ENCODE data around the gene CCDC97. TPM values are rescaled to one million over a fixed set of nuclear protein-coding genes. Genes with fewer than 3 reads are reported as not detected.
A peak's percentile ranks its signal among the peaks of the same experiment; 100 is the strongest.

CCDC97 gene
- total and polyA plus RNA-seq, 2 of the 8 experiments (the other 6 are each of a cell fraction or from before 2014, with no cell fraction given), result 19.8 to 27.1 TPM

DNA sequence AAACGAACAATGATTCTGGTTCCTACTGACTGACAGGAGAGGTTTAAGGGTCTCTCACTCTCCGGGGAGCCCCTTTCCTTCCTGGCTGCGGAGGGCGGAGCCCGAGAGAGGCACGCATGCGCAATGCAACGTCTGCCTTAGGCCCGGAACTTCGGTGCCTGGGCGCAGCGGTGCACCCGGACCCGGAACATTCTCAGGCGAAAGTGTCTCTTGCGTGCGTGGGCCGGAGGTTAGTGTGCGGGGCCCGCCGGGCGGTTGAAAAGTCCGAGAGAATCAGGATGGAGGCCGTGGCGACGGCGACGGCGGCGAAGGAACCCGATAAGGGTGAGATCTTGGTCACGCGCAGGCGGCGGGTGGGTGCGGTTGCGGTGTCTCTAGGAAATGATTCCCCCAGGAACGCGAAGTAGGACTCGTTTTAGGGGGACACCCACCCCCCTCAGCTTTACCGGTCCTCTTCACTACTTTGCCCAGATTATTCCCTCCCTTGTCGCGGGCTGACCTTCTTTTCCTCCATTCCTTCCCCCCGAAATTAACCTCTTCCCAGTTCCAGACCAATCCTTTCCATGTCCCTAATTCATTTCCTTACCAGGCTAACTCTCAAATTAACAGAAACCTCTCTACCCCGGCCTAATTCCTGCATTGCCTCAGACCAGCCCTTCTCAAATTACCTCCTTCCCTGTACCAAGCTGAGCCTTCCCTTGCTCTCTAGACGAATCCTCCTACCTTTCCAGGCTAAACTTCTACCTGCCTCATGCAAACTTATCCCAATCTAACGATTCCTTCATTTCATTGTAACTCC, at the start of gene CCDC97 (continued):
- TF ChIP-seq, protein P1, sequence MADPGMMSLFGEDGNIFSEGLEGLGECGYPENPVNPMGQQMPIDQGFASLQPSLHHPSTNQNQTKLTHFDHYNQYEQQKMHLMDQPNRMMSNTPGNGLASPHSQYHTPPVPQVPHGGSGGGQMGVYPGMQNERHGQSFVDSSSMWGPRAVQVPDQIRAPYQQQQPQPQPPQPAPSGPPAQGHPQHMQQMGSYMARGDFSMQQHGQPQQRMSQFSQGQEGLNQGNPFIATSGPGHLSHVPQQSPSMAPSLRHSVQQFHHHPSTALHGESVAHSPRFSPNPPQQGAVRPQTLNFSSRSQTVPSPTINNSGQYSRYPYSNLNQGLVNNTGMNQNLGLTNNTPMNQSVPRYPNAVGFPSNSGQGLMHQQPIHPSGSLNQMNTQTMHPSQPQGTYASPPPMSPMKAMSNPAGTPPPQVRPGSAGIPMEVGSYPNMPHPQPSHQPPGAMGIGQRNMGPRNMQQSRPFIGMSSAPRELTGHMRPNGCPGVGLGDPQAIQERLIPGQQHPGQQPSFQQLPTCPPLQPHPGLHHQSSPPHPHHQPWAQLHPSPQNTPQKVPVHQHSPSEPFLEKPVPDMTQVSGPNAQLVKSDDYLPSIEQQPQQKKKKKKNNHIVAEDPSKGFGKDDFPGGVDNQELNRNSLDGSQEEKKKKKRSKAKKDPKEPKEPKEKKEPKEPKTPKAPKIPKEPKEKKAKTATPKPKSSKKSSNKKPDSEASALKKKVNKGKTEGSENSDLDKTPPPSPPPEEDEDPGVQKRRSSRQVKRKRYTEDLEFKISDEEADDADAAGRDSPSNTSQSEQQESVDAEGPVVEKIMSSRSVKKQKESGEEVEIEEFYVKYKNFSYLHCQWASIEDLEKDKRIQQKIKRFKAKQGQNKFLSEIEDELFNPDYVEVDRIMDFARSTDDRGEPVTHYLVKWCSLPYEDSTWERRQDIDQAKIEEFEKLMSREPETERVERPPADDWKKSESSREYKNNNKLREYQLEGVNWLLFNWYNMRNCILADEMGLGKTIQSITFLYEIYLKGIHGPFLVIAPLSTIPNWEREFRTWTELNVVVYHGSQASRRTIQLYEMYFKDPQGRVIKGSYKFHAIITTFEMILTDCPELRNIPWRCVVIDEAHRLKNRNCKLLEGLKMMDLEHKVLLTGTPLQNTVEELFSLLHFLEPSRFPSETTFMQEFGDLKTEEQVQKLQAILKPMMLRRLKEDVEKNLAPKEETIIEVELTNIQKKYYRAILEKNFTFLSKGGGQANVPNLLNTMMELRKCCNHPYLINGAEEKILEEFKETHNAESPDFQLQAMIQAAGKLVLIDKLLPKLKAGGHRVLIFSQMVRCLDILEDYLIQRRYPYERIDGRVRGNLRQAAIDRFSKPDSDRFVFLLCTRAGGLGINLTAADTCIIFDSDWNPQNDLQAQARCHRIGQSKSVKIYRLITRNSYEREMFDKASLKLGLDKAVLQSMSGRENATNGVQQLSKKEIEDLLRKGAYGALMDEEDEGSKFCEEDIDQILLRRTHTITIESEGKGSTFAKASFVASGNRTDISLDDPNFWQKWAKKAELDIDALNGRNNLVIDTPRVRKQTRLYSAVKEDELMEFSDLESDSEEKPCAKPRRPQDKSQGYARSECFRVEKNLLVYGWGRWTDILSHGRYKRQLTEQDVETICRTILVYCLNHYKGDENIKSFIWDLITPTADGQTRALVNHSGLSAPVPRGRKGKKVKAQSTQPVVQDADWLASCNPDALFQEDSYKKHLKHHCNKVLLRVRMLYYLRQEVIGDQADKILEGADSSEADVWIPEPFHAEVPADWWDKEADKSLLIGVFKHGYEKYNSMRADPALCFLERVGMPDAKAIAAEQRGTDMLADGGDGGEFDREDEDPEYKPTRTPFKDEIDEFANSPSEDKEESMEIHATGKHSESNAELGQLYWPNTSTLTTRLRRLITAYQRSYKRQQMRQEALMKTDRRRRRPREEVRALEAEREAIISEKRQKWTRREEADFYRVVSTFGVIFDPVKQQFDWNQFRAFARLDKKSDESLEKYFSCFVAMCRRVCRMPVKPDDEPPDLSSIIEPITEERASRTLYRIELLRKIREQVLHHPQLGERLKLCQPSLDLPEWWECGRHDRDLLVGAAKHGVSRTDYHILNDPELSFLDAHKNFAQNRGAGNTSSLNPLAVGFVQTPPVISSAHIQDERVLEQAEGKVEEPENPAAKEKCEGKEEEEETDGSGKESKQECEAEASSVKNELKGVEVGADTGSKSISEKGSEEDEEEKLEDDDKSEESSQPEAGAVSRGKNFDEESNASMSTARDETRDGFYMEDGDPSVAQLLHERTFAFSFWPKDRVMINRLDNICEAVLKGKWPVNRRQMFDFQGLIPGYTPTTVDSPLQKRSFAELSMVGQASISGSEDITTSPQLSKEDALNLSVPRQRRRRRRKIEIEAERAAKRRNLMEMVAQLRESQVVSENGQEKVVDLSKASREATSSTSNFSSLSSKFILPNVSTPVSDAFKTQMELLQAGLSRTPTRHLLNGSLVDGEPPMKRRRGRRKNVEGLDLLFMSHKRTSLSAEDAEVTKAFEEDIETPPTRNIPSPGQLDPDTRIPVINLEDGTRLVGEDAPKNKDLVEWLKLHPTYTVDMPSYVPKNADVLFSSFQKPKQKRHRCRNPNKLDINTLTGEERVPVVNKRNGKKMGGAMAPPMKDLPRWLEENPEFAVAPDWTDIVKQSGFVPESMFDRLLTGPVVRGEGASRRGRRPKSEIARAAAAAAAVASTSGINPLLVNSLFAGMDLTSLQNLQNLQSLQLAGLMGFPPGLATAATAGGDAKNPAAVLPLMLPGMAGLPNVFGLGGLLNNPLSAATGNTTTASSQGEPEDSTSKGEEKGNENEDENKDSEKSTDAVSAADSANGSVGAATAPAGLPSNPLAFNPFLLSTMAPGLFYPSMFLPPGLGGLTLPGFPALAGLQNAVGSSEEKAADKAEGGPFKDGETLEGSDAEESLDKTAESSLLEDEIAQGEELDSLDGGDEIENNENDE (IDR thresholded peaks at IDR 0.05; ENCODE audit: insufficient replicate concordance, low read length), result no peak
- TF ChIP-seq KDM4A (IDR thresholded peaks at IDR 0.05; ENCODE audit: low read depth, low read length, severe bottlenecking), result peak; percentile 88
- no peak for TF ChIP-seq CBX8 (IDR thresholded peaks at IDR 0.05; ENCODE audit: borderline replicate concordance, low read depth, low read length)
- TF ChIP-seq CHD2 (IDR thresholded peaks at IDR 0.05; ENCODE audit: low read length), result peak; percentile 48; the same call in 1 of the 2 replicates
- TF ChIP-seq JUND (IDR thresholded peaks at IDR 0.05; ENCODE audit: low read length), result peak; percentile 4; the same call in 1 of the 2 replicates
- no peak for TF ChIP-seq SUZ12 (IDR thresholded peaks at IDR 0.05; ENCODE audit: low read length)
- no peak for TF ChIP-seq BRCA1 (IDR thresholded peaks at IDR 0.05; ENCODE audit: low read depth, low read length)
- TF ChIP-seq BACH1 (IDR thresholded peaks at IDR 0.05; ENCODE audit: low read length), result peak; percentile 78
- peak; percentile 74 to 96; a peak in 3 of 4 replicates for TF ChIP-seq SIN3A (conservative IDR thresholded peaks at IDR 0.05 in 1 of 2, IDR thresholded peaks at IDR 0.05 in 1 of 2; ENCODE audit: low read depth in 1 of 2, low read length in 2 of 2)
- peak; percentile 13; the same call in 1 of the 2 replicates for TF ChIP-seq SRF (IDR thresholded peaks at IDR 0.05; ENCODE audit: low read depth, low read length)

Data from H1 (cell line).